GM12878 (cell line): ENCODE data around the gene PELI2. TPM values are rescaled to one million over a fixed set of nuclear protein-coding genes. Genes with fewer than 3 reads are reported as not detected.

Source experiments
- ATAC-seq: fragments of 200-7000 bp; cut with Tn5 transposase; 3 replicates; pipeline ENCODE4 v1.9.1; 2020; ENCODE audit warnings: mild to moderate bottlenecking, moderate library complexity
- BruUV-seq: library from RNA; stranded (reverse); fragments of 400-500 nt; replicated peaks from 2 replicates; lab custom pipeline; 2021; lab: Mats Ljungman, UMichigan
- CTCF ChIA-PET: fragments of 300-600 bp; sonication (Branson Sonifier 250); formaldehyde crosslinking; extraction: SDS; loops from one replicate; lab custom pipeline; 2021; ENCODE audit warnings: inconsistent platforms; lab: Yijun Ruan, JAX
- POLR2A ChIA-PET: fragments of 350-600 bp; formaldehyde crosslinking; extraction: SDS; loops from one replicate; lab custom pipeline; 2021; ENCODE audit warnings: inconsistent platforms; lab: Charles Lee
- RAD21 ChIA-PET: fragments of 300-600 bp; sonication (Branson Sonifier 250); formaldehyde crosslinking; loops from one replicate; lab custom pipeline; 2023; ENCODE audit warnings: antibody characterized with exemption; ENCODE audit not compliant: unreplicated experiment; lab: Charles Lee
- SMC1A ChIA-PET: fragments of 300-600 bp; sonication (Branson Sonifier 250); formaldehyde crosslinking; loops from one replicate; lab custom pipeline; 2023; ENCODE audit not compliant: unreplicated experiment, uncharacterized antibody; lab: Charles Lee
- DNase-seq: peaks from one replicate; pipeline ENCODE4 v3.0.0-alpha.2; 2011; ENCODE audit warnings: low read depth, low spot score
- FAIRE-seq: peaks from 3 replicates; lab custom pipeline; 2011; peaks lifted over from hg19 to GRCh38; lab: Jason Lieb, UNC
- H2AFZ ChIP-seq: 2 replicates; pipeline ENCODE4 v1.6.0; 2011; ENCODE audit warnings: low read depth, low read length, control low read depth; ENCODE audit not compliant: control insufficient read depth
- H3K27ac ChIP-seq: 2 replicates; pipeline ENCODE4 v1.5.1; 2011; ENCODE audit warnings: control low read depth; ENCODE audit not compliant: control insufficient read depth, insufficient read depth
- H3K27me3 ChIP-seq, 2 experiments: replicated peaks in 1 of 2; 2 replicates each; pipeline versions ENCODE4 v1.6.0 to v1.6.1; 2011; ENCODE audit warnings: low read length in 1 of 2; ENCODE audit not compliant: control insufficient read depth in 2 of 2, insufficient read depth in 2 of 2
- H3K36me3 ChIP-seq, 2 experiments: 2 replicates each; pipeline ENCODE4 v1.5.1; 2011; ENCODE audit warnings: low read length in 1 of 2; ENCODE audit not compliant: control insufficient read depth in 2 of 2, insufficient read depth in 2 of 2
- H3K4me1 ChIP-seq: 2 replicates; pipeline ENCODE4 v1.6.1; 2011; ENCODE audit warnings: mild to moderate bottlenecking, low read length, moderate library complexity, mixed read lengths; ENCODE audit not compliant: control insufficient read depth, insufficient read depth
- H3K4me2 ChIP-seq: 2 replicates; pipeline ENCODE4 v1.6.0; 2011; ENCODE audit warnings: control low read depth; ENCODE audit not compliant: control insufficient read depth, insufficient read depth
- H3K4me3 ChIP-seq: fragments of 200-600 bp; sonication (generic); 2 replicates; pipeline ENCODE4 v1.5.1; 2016
- H3K79me2 ChIP-seq: 2 replicates; pipeline ENCODE4 v1.6.0; 2011; ENCODE audit warnings: low read length; ENCODE audit not compliant: control insufficient read depth, insufficient read depth
- H3K9ac ChIP-seq: 2 replicates; pipeline ENCODE4 v1.8.0; 2011; ENCODE audit warnings: low read length, control low read depth, mixed read lengths; ENCODE audit not compliant: control insufficient read depth, insufficient read depth
- H3K9me3 ChIP-seq: replicated peaks from 3 replicates; pipeline ENCODE4 v1.5.1; 2011; ENCODE audit warnings: mild to moderate bottlenecking, low read length; ENCODE audit not compliant: control insufficient read depth, insufficient read depth
- H4K20me1 ChIP-seq: 2 replicates; pipeline ENCODE4 v1.6.0; 2011; ENCODE audit not compliant: control insufficient read depth, insufficient read depth
- ELK1 ChIP-seq: IDR thresholded peaks from 2 replicates; pipeline ENCODE4 v1.6.1; 2012; ENCODE audit warnings: low read depth, low read length, improper control_type of control experiment
- EP300 ChIP-seq, 2 experiments: fragments of 150-350 bp in 1 of 2; IDR thresholded peaks; 2 replicates each; pipeline ENCODE4 v1.6.1; 2011 to 2012; ENCODE audit warnings: low read depth in 2 of 2, low read length in 2 of 2, borderline replicate concordance in 1 of 2, improper control_type of control experiment in 1 of 2, inconsistent platforms in 1 of 2; ENCODE audit not compliant: control insufficient read depth in 1 of 2
- ETV6 ChIP-seq, 2 experiments: fragments of 450-650 bp in 1 of 2; IDR thresholded peaks in 1 of 2; conservative IDR thresholded peaks in 1 of 2; 2 replicates each; pipeline ENCODE4 v1.6.1; 2014; ENCODE audit warnings: antibody characterized with exemption in 1 of 2, borderline replicate concordance in 1 of 2, low read depth in 1 of 2, mild to moderate bottlenecking in 1 of 2, moderate library complexity in 1 of 2
- EZH2 ChIP-seq: IDR thresholded peaks from 2 replicates; pipeline ENCODE4 v1.6.1; 2012; ENCODE audit warnings: low read depth, mild to moderate bottlenecking, control low read depth, inconsistent platforms, low read length, borderline replicate concordance; ENCODE audit not compliant: control insufficient read depth
- FOS ChIP-seq: IDR thresholded peaks from 3 replicates; pipeline ENCODE4 v1.6.1; 2011; ENCODE audit warnings: borderline replicate concordance; ENCODE audit not compliant: insufficient read length; ENCODE audit errors: extremely low read depth
- MAX ChIP-seq: IDR thresholded peaks from 2 replicates; pipeline ENCODE4 v1.6.1; 2012; ENCODE audit warnings: low read depth, low read length, improper control_type of control experiment
- MEF2B ChIP-seq: fragments of 450-650 bp; IDR thresholded peaks from 2 replicates; pipeline ENCODE4 v1.6.1; 2018; ENCODE audit warnings: mild to moderate bottlenecking, moderate library complexity; ENCODE audit not compliant: partially characterized antibody, poor library complexity, severe bottlenecking
- MLLT1 ChIP-seq: fragments of 450-650 bp; IDR thresholded peaks from 2 replicates; pipeline ENCODE4 v1.6.1; 2016; ENCODE audit warnings: mild to moderate bottlenecking
- NFYA ChIP-seq: IDR thresholded peaks from 2 replicates; pipeline ENCODE4 v1.6.1; 2011; ENCODE audit warnings: low read depth, mild to moderate bottlenecking, low read length, improper control_type of control experiment, borderline replicate concordance
- RB1 ChIP-seq: fragments of 450-650 bp; formaldehyde crosslinking; IDR thresholded peaks from 2 replicates; pipeline ENCODE4 v1.6.1; 2017; ENCODE audit warnings: mild to moderate bottlenecking, borderline replicate concordance
- STAT3 ChIP-seq: IDR thresholded peaks from 2 replicates; pipeline ENCODE4 v1.6.1; 2011; ENCODE audit warnings: low read depth, low read length, improper control_type of control experiment
- WGBS: methylation state at CpG from one replicate; pipeline ENCODE4 v1.1.6; 2016; ENCODE audit warnings: low lambda C conversion rate; ENCODE audit not compliant: insufficient replicate concordance, insufficient coverage; ENCODE audit errors: missing lambda C conversion rate; 5-methylcytosine and 5-hydroxymethylcytosine counted together
- in situ Hi-C: fragments of 300-500 bp; cut with MboI; formaldehyde crosslinking; loops from 9 replicates; pipeline ENCODE4 v1.14.3; 2018; ENCODE audit warnings: mixed read lengths
- intact Hi-C: fragments of 100-400 bp; cut with micrococcal nuclease; formaldehyde crosslinking; loops from one replicate; pipeline ENCODE4 v1.14.2; 2022; ENCODE audit not compliant: unreplicated experiment
- polyA plus RNA-seq, 11 experiments: library from polyadenylated mRNA; depleted of rRNA in 4 of 11; unstranded in 6 of 11; stranded (reverse) in 5 of 11; fragments of >200 nt; fragmentation: Nextera tagmentation in 4 of 11; fragmentation: Illumina TruSeq in 1 of 11; extraction: Ambion mirVana in 4 of 11; extraction: Trizol in 1 of 11; gene quantifications; 1 replicate in 1 of 11; 2 replicates in 10 of 11; pipeline versions ENCODE4 v1.2.1 to v1.2.3, GENCODE V29; 2011 to 2016; ENCODE audit warnings: inconsistent platforms in 2 of 11, missing spikeins in 2 of 11, low read depth in 1 of 11
- total RNA-seq, 4 experiments: library from RNA; depleted of rRNA in 3 of 4; stranded (reverse); fragments of >200 nt in 3 of 4; fragmentation: Illumina TruSeq in 1 of 4; extraction: Trizol in 1 of 4; gene quantifications; 2 replicates each; pipeline versions ENCODE4 v1.2.1 to v1.2.3, GENCODE V29; 2013 to 2021
- TF ChIP-seq, protein P1 (sequence below): IDR thresholded peaks from 2 replicates; pipeline ENCODE4 v1.6.1; 2011; ENCODE audit warnings: borderline replicate concordance, low read depth, mild to moderate bottlenecking, moderate library complexity, low read length; ENCODE audit not compliant: insufficient read depth, poor library complexity, severe bottlenecking
- TF ChIP-seq, protein P2 (sequence below): fragments of 450-650 bp; IDR thresholded peaks from 2 replicates; pipeline ENCODE4 v1.6.1; 2017; ENCODE audit warnings: antibody characterized with exemption, mild to moderate bottlenecking, moderate library complexity
- TF ChIP-seq, protein P3 (sequence below): IDR thresholded peaks from 2 replicates; pipeline ENCODE4 v1.6.1; 2011; ENCODE audit warnings: low read depth, low read length, improper control_type of control experiment, borderline replicate concordance

PELI2 gene
- total and polyA plus RNA-seq, 10 of the 15 experiments (the other 5 are each of a cell fraction or from before 2014, with no cell fraction given): under 0.01 to 0.10 (median 0.01) TPM; not detected in 3

- in situ Hi-C loops: no loop called here
- no peaks in the 10 kb centered on the region for H3K9me3 ChIP-seq
- TF ChIP-seq MLLT1 (no peak), MEF2B (no peak), ETV6 (conservative IDR thresholded peaks at IDR 0.05 in 1 of 2, IDR thresholded peaks at IDR 0.05 in 1 of 2; ENCODE audit: borderline replicate concordance in 1 of 2, low read depth in 1 of 2) (no peak), EP300 (IDR thresholded peaks at IDR 0.05; ENCODE audit: borderline replicate concordance in 1 of 2, control insufficient read depth in 1 of 2, low read depth in 2 of 2, low read length in 2 of 2) (no peak), ELK1 (no peak), MAX (no peak), NFYA (no peak), RB1 (no peak), EZH2 (no peak), FOS (no peak), STAT3 (no peak)
- TF ChIP-seq, protein P1, sequence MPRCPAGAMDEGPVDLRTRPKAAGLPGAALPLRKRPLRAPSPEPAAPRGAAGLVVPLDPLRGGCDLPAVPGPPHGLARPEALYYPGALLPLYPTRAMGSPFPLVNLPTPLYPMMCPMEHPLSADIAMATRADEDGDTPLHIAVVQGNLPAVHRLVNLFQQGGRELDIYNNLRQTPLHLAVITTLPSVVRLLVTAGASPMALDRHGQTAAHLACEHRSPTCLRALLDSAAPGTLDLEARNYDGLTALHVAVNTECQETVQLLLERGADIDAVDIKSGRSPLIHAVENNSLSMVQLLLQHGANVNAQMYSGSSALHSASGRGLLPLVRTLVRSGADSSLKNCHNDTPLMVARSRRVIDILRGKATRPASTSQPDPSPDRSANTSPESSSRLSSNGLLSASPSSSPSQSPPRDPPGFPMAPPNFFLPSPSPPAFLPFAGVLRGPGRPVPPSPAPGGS: no peak
- TF ChIP-seq, protein P2, sequence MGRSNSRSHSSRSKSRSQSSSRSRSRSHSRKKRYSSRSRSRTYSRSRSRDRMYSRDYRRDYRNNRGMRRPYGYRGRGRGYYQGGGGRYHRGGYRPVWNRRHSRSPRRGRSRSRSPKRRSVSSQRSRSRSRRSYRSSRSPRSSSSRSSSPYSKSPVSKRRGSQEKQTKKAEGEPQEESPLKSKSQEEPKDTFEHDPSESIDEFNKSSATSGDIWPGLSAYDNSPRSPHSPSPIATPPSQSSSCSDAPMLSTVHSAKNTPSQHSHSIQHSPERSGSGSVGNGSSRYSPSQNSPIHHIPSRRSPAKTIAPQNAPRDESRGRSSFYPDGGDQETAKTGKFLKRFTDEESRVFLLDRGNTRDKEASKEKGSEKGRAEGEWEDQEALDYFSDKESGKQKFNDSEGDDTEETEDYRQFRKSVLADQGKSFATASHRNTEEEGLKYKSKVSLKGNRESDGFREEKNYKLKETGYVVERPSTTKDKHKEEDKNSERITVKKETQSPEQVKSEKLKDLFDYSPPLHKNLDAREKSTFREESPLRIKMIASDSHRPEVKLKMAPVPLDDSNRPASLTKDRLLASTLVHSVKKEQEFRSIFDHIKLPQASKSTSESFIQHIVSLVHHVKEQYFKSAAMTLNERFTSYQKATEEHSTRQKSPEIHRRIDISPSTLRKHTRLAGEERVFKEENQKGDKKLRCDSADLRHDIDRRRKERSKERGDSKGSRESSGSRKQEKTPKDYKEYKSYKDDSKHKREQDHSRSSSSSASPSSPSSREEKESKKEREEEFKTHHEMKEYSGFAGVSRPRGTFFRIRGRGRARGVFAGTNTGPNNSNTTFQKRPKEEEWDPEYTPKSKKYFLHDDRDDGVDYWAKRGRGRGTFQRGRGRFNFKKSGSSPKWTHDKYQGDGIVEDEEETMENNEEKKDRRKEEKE: no peak
- TF ChIP-seq, protein P3, sequence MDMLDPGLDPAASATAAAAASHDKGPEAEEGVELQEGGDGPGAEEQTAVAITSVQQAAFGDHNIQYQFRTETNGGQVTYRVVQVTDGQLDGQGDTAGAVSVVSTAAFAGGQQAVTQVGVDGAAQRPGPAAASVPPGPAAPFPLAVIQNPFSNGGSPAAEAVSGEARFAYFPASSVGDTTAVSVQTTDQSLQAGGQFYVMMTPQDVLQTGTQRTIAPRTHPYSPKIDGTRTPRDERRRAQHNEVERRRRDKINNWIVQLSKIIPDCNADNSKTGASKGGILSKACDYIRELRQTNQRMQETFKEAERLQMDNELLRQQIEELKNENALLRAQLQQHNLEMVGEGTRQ: no peak
Measured at GRCh38 chr14:56149995-56150394, 31.8 kb downstream of the PELI2 start.

More at GRCh38 chr14:56149995-56150394, 31.8 kb downstream of the PELI2 start:
- Histone ChIP-seq H3K4me1 (no peaks in the 10 kb centered on the region), H3K79me2 (no peaks in the 10 kb centered on the region), H2AFZ (no peak overlapping the region), H3K36me3 (no peaks in the 10 kb centered on the region), H3K4me2 (no peak overlapping the region), H3K9ac (no peak overlapping the region), H3K4me3 (no peak overlapping the region), H4K20me1 (no peaks in the 10 kb centered on the region), H3K27ac (no peak overlapping the region), H3K27me3 (peaks cover 0 to 6% of the 10 kb centered on the region in 2 experiments; a peak in 1 of 4 replicates)
- no TSS peak for BruUV-seq
- SMC1A ChIA-PET: interaction anchor here (0.7 kb wide), 1 partner anchor 9 kb away, joined by 3 read pairs; no protein-coding TSS in a partner anchor
- WGBS: 19% methylated on average over 6 of the region's 6 CpGs
- intact Hi-C loops: no loop called here
- no peak for ATAC-seq
- RAD21 ChIA-PET: no interaction called here
- no peak for FAIRE-seq
- POLR2A ChIA-PET: no interaction called here
- no peak for DNase-seq
- CTCF ChIA-PET: no interaction called here
